NCI-H2196 treated with DMSO at 0.1 percent for 48 hours (cell line): ENCODE measurements around the gene ADGRV1.

Source experiments
- DNase-seq: peaks from one replicate; lab custom pipeline; 2025; ENCODE audit not compliant: unreplicated experiment; lab: John Stamatoyannopoulos, UW

ADGRV1 gene

GRCh38 chr5:91179018-91179417 lies 620.4 kb downstream of the ADGRV1 start:
- DNase-seq: no peak

GRCh38 chr5:91180506-91180905 lies 621.9 kb downstream of the ADGRV1 start:
- no peak for DNase-seq

- DNase-seq: no peak
Observed at GRCh38 chr5:91182763-91183162, 624.2 kb downstream of the ADGRV1 start.

- no peak for DNase-seq
Observed at GRCh38 chr5:91183743-91184142, 625.1 kb downstream of the ADGRV1 start.

- no peak for DNase-seq
Observed at GRCh38 chr5:91186101-91186500, 627.5 kb downstream of the ADGRV1 start.

GRCh38 chr5:91187032-91187431 lies 628.4 kb downstream of the ADGRV1 start:
- no peak for DNase-seq

- DNase-seq: no peak
Observed at GRCh38 chr5:91188755-91189154, 630.2 kb downstream of the ADGRV1 start.

- DNase-seq: no peak
Observed at GRCh38 chr5:91189480-91190313, 631.1 kb downstream of the ADGRV1 start.

GRCh38 chr5:91190314-91190690 lies 631.7 kb downstream of the ADGRV1 start:
- no peak for DNase-seq

GRCh38 chr5:91194824-91195381 lies 636.3 kb downstream of the ADGRV1 start:
- no peak for DNase-seq

- DNase-seq: no peak
Observed at GRCh38 chr5:91200692-91201091, 642.1 kb downstream of the ADGRV1 start.

GRCh38 chr5:91206103-91206502 lies 647.5 kb downstream of the ADGRV1 start:
- DNase-seq: no peak

- no peak for DNase-seq
Observed at GRCh38 chr5:91206734-91207133, 648.1 kb downstream of the ADGRV1 start.

- no peak for DNase-seq
Observed at GRCh38 chr5:91207248-91207647, 648.7 kb downstream of the ADGRV1 start.

- DNase-seq: no peak
Observed at GRCh38 chr5:91211997-91212713, 653.6 kb downstream of the ADGRV1 start.

GRCh38 chr5:91212714-91213092 lies 654.1 kb downstream of the ADGRV1 start:
- DNase-seq: no peak
